Measurements from ENCODE around the gene HDAC4. TPM values are rescaled to one million over a fixed set of nuclear protein-coding genes. Genes with fewer than 3 reads are reported as not detected.

The HDAC4 gene
- total and polyA plus RNA-seq, 2 experiments from 2014 or later, result 8.1 to 41.8 TPM

DNA sequence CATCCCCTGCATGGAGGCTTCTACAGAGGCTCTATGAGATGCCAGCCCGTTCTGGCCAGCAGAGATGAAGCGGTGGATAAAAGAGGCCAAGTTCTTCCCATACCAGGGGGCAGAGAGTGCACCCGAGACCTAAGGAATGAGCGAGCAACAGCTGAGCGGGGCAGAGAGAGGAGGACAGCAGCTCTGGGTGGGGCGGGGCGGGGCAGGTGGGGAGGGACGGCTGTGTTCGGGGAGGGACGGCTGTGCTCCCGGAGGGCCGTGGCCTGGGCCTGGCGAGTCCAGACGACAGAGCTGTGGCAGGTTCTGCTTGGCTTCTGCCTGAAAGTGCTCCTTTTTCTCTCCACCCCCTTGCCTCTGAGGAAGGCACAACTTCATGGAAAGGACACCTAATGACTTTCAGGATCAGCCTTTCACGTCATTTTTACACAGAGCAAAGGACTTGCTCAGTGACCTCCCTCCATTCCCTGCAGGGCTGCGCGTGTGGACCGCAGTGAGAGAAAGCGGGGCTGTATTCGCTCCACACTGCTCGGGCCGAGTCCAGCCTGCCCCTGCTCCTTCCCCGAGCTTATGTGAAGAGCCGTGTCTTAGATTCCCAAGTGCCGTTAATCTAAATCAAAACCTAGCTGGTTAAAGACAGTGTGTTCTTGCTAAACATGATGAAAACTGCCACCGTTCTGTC, 232.9 kb downstream of the HDAC4 start:
- Histone ChIP-seq H3K36me3 (ENCODE audit: insufficient read depth) (peaks cover 5% of the 10 kb centered on the region; the same call in 1 of the 2 replicates), H3K4me3 (no peak overlapping the region), H4K20me1 (replicated peaks; ENCODE audit: insufficient read depth) (no peaks in the 10 kb centered on the region; the same call in 1 of the 2 replicates), H3K27me3 (ENCODE audit: insufficient read depth) (no peaks in the 10 kb centered on the region), H3K9me2 (ENCODE audit: insufficient read depth) (0 out of 2 replicates have a peak, but pooled peaks cover 9% of the 10 kb centered on the region), H3K27ac (ENCODE audit: low read depth) (no peak overlapping the region), H2AFZ (no peak overlapping the region), H3K79me2 (replicated peaks; ENCODE audit: insufficient read depth) (no peaks in the 10 kb centered on the region; the same call in 1 of the 2 replicates), H3K4me1 (ENCODE audit: insufficient read depth) (no peaks in the 10 kb centered on the region), H3K4me2 (no peak overlapping the region), H3F3A (replicated peaks; ENCODE audit: low read depth) (no peaks in the 10 kb centered on the region)
- Mint-ChIP-seq H3K9me3 (peaks cover 18% of the 10 kb centered on the region), H3K4me3 (no peak overlapping the region), H3K36me3 (ENCODE audit: low read depth) (peaks cover 22% of the 10 kb centered on the region), H3K4me1 (peaks cover 5% of the 10 kb centered on the region), H3K27ac (no peak overlapping the region), H3K27me3 (ENCODE audit: insufficient read depth, low read depth, poor library complexity) (peaks cover 6% of the 10 kb centered on the region)
- TF ChIP-seq, protein P1, sequence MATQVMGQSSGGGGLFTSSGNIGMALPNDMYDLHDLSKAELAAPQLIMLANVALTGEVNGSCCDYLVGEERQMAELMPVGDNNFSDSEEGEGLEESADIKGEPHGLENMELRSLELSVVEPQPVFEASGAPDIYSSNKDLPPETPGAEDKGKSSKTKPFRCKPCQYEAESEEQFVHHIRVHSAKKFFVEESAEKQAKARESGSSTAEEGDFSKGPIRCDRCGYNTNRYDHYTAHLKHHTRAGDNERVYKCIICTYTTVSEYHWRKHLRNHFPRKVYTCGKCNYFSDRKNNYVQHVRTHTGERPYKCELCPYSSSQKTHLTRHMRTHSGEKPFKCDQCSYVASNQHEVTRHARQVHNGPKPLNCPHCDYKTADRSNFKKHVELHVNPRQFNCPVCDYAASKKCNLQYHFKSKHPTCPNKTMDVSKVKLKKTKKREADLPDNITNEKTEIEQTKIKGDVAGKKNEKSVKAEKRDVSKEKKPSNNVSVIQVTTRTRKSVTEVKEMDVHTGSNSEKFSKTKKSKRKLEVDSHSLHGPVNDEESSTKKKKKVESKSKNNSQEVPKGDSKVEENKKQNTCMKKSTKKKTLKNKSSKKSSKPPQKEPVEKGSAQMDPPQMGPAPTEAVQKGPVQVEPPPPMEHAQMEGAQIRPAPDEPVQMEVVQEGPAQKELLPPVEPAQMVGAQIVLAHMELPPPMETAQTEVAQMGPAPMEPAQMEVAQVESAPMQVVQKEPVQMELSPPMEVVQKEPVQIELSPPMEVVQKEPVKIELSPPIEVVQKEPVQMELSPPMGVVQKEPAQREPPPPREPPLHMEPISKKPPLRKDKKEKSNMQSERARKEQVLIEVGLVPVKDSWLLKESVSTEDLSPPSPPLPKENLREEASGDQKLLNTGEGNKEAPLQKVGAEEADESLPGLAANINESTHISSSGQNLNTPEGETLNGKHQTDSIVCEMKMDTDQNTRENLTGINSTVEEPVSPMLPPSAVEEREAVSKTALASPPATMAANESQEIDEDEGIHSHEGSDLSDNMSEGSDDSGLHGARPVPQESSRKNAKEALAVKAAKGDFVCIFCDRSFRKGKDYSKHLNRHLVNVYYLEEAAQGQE (IDR thresholded peaks at IDR 0.05; ENCODE audit: unreplicated experiment), result no peak
- TF ChIP-seq STAT1 (IDR thresholded peaks at IDR 0.05; ENCODE audit: unreplicated experiment) (no peak), CTCF (conservative IDR thresholded peaks at IDR 0.05; ENCODE audit: low read depth in 2 of 2) (no peak), ZNF331 (CRISPR knock-in tag; IDR thresholded peaks at IDR 0.05; ENCODE audit: low read depth) (no peak), JUNB (IDR thresholded peaks at IDR 0.05; ENCODE audit: unreplicated experiment) (no peak)
- DNase-seq (ENCODE audit: low spot score) (no peak), ATAC-seq (peak; percentile 26; the same call in 2 of the 3 replicates)

DNA sequence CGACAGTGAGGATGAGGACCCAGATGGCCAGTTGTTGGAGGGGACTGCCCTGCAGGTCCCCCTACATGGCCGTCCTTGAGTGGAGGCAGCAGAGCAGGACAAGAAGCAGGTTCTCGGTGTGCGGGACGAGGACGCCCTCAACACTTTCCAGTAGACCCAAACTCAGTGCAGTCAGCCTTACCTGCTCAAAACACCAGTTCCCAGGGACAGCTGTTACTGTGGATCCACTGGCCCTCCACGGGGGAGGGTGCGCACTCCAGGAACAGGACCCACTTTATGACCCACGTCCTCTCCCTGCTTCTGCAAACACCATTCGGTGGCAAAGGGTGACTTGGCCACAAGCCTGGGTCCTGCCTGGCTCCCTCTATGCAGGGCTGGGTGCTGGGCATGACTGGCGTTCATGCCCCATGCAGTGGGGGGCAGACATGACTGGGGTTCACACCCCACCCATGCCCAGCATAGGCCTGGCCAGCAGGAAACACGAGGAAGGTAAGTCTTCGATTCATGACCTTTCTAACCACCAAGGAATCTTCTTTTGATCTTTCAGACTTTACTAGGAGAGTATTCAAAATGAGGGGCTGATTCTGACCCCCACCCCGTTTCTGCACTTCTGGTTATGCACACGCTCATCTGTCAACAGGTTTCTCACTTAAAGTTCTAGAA, 233.7 kb downstream of the HDAC4 start:
- Histone ChIP-seq H3K27ac (ENCODE audit: low read depth) (no peak overlapping the region), H3K27me3 (ENCODE audit: insufficient read depth) (no peaks in the 10 kb centered on the region), H3F3A (replicated peaks; ENCODE audit: low read depth) (no peaks in the 10 kb centered on the region), H3K4me1 (ENCODE audit: insufficient read depth) (no peaks in the 10 kb centered on the region), H3K4me3 (no peak overlapping the region), H3K79me2 (replicated peaks; ENCODE audit: insufficient read depth) (no peaks in the 10 kb centered on the region; the same call in 1 of the 2 replicates), H3K36me3 (ENCODE audit: insufficient read depth) (peaks cover 5% of the 10 kb centered on the region; the same call in 1 of the 2 replicates), H2AFZ (no peak overlapping the region), H4K20me1 (replicated peaks; ENCODE audit: insufficient read depth) (no peaks in the 10 kb centered on the region; the same call in 1 of the 2 replicates), H3K4me2 (no peak overlapping the region), H3K9me2 (ENCODE audit: insufficient read depth) (0 out of 2 replicates have a peak, but pooled peaks cover 9% of the 10 kb centered on the region)
- ATAC-seq (no peak), DNase-seq (ENCODE audit: low spot score) (no peak)
- Mint-ChIP-seq H3K27ac (no peak overlapping the region), H3K4me3 (no peak overlapping the region), H3K36me3 (ENCODE audit: low read depth) (peaks cover 15% of the 10 kb centered on the region), H3K27me3 (ENCODE audit: insufficient read depth, low read depth, poor library complexity) (peaks cover 8% of the 10 kb centered on the region), H3K4me1 (peaks cover 5% of the 10 kb centered on the region), H3K9me3 (peaks cover 11% of the 10 kb centered on the region)
- no peak for TF ChIP-seq CREB1 (CRISPR knock-in tag; IDR thresholded peaks at IDR 0.05; ENCODE audit: low read depth)
- TF ChIP-seq JUNB (IDR thresholded peaks at IDR 0.05; ENCODE audit: unreplicated experiment), result no peak
- no peak for TF ChIP-seq ZNF331 (CRISPR knock-in tag; IDR thresholded peaks at IDR 0.05; ENCODE audit: low read depth)
- no peak for TF ChIP-seq POLR2AphosphoS5 (IDR thresholded peaks at IDR 0.05; ENCODE audit: low read depth)
- TF ChIP-seq EZH2phosphoT487 (IDR thresholded peaks at IDR 0.05; ENCODE audit: unreplicated experiment), result no peak
- no peak for TF ChIP-seq STAT1 (IDR thresholded peaks at IDR 0.05; ENCODE audit: unreplicated experiment)

Data from GM23338 (cell line).